Measurements from ENCODE around the gene FAM168A.
A peak's percentile ranks its signal among the peaks of the same experiment; 100 is the strongest.

Gene FAM168A

GRCh38 chr11:73365352-73366264 lies 232.3 kb downstream of the FAM168A start:
- DNase-seq, result no peak

GRCh38 chr11:73363147-73363546 lies 234.8 kb downstream of the FAM168A start:
- no peak for DNase-seq

- DNase-seq, result no peak
Measured at GRCh38 chr11:73361953-73362776, 235.7 kb downstream of the FAM168A start.

GRCh38 chr11:73360743-73361369 lies 237.1 kb downstream of the FAM168A start:
- DNase-seq, result no peak

- no peak for DNase-seq
Measured at GRCh38 chr11:73359930-73360742, 237.8 kb downstream of the FAM168A start.

- DNase-seq, result peak; percentile 21 to 55
Measured at GRCh38 chr11:73359341-73359740, 238.6 kb downstream of the FAM168A start.

- no peak for DNase-seq
Measured at GRCh38 chr11:73358071-73358470, 239.8 kb downstream of the FAM168A start.

- DNase-seq, result no peak
Measured at GRCh38 chr11:73356979-73357860, 240.7 kb downstream of the FAM168A start.

- DNase-seq, result no peak
Measured at GRCh38 chr11:73355109-73355508, 242.8 kb downstream of the FAM168A start.

- DNase-seq, result no peak
Measured at GRCh38 chr11:73353422-73353821, 244.5 kb downstream of the FAM168A start.

- peak; percentile 77 to 84 for DNase-seq
Measured at GRCh38 chr11:73350908-73351636, 246.8 kb downstream of the FAM168A start.
